GM23248 (cell line): ENCODE data around the gene INCA1.

ENCODE experiments used
- EZH2 ChIP-seq: fragments of 200-600 bp; sonication (generic); IDR thresholded peaks from 2 replicates; pipeline ENCODE4 v1.6.1; 2018; ENCODE audit warnings: antibody characterized with exemption, mild to moderate bottlenecking; ENCODE audit not compliant: insufficient read depth, poor library complexity, severe bottlenecking
- EZH2phosphoT487 ChIP-seq: fragments of 200-600 bp; sonication (generic); IDR thresholded peaks from 2 replicates; pipeline ENCODE4 v1.6.1; 2018; ENCODE audit warnings: antibody characterized with exemption, moderate library complexity, mild to moderate bottlenecking, low read depth; ENCODE audit not compliant: insufficient read depth

DNA sequence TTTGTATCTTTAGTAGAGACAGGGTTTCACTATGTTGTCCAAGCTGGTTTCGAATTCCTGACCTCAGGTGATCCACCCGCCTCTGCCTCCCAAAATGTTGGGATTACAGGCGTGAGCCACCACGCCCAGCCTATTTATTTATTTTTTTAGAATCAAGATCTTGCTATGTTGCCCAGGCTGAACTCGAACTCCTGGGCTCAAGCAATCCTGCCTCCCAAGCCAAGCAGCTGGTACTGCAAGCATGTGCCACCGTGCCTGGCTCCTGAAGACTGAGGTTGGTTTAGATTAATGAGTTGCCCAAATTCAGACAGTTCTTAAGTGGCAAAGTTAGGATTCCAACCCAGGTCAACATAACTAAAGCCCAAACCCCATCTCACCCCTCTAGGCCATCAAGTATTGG, 30.0 kb upstream of the INCA1 start:
- no peak for TF ChIP-seq EZH2phosphoT487
- TF ChIP-seq EZH2, result no peak
